HEK293 (cell line): ENCODE measurements around the gene XIRP2.
A peak's percentile ranks its signal among the peaks of the same experiment; 100 is the strongest.

ENCODE experiments used
- CTCF ChIA-PET: fragments of 350-600 bp; formaldehyde crosslinking; extraction: SDS; loops from one replicate; lab custom pipeline; 2021; ENCODE audit warnings: antibody characterized with exemption; lab: Yijun Ruan, JAX
- POLR2A ChIA-PET: fragments of 300-600 bp; formaldehyde crosslinking; extraction: SDS; loops from one replicate; lab custom pipeline; 2020; ENCODE audit warnings: antibody characterized with exemption, inconsistent platforms; lab: Yijun Ruan, JAX
- H3K27ac ChIP-seq: fragments of 200-500 bp; sonication (Bioruptor generic); 2 replicates; pipeline ENCODE4 v1.5.1; 2014; ENCODE audit warnings: low read depth, low read length, control low read depth, inconsistent platforms; ENCODE audit errors: extremely low read depth
- H3K36me3 ChIP-seq, 2 experiments: fragments of 200-500 bp in 1 of 2; sonication (Bioruptor generic) in 1 of 2; 1 replicate in 1 of 2; 2 replicates in 1 of 2; pipeline ENCODE4 v1.5.1; 2014 to 2017; ENCODE audit warnings: inconsistent platforms in 2 of 2, low read length in 2 of 2; ENCODE audit not compliant: control insufficient read depth in 2 of 2, insufficient read depth in 1 of 2
- H3K4me1 ChIP-seq: fragments of 200-500 bp; sonication (Bioruptor generic); 2 replicates; pipeline ENCODE4 v1.5.1; 2014; ENCODE audit warnings: mild to moderate bottlenecking, low read length, inconsistent platforms; ENCODE audit not compliant: control insufficient read depth, insufficient read depth
- H3K4me3 ChIP-seq: 2 replicates; pipeline ENCODE4 v1.5.1; 2011; ENCODE audit warnings: low read depth, mild to moderate bottlenecking, control low read depth, low read length, moderate library complexity
- H3K9me3 ChIP-seq: fragments of 200-500 bp; sonication (Bioruptor generic); 2 replicates; pipeline ENCODE4 v1.5.1; 2014; ENCODE audit warnings: low read depth, low read length, inconsistent platforms; ENCODE audit not compliant: control insufficient read depth, insufficient read depth
- AEBP2 ChIP-seq: fragments of 450-650 bp; formaldehyde crosslinking; IDR thresholded peaks from 2 replicates; pipeline ENCODE4 v1.5.1; 2016; ENCODE audit warnings: missing biosample characterization, missing genetic modification characterization, borderline replicate concordance
- GLI2 ChIP-seq: fragments of 450-650 bp; formaldehyde crosslinking; IDR thresholded peaks from 2 replicates; pipeline ENCODE4; 2017; ENCODE audit warnings: missing biosample characterization, missing genetic modification characterization, low read depth, borderline replicate concordance
- GLIS1 ChIP-seq: fragments of 450-650 bp; formaldehyde crosslinking; IDR thresholded peaks from 2 replicates; pipeline ENCODE4 v1.5.1; 2016; ENCODE audit warnings: missing biosample characterization, missing genetic modification characterization
- PRDM1 ChIP-seq: fragments of 450-650 bp; formaldehyde crosslinking; IDR thresholded peaks from 2 replicates; pipeline ENCODE4; 2016; ENCODE audit warnings: missing biosample characterization, missing genetic modification characterization
- PRDM2 ChIP-seq: fragments of 450-650 bp; formaldehyde crosslinking; IDR thresholded peaks from 2 replicates; pipeline ENCODE4 v1.5.1; 2016; ENCODE audit warnings: missing biosample characterization, missing genetic modification characterization, borderline replicate concordance
- SETDB1 ChIP-seq: IDR thresholded peaks from one replicate; pipeline ENCODE4 v1.6.1; 2017; ENCODE audit warnings: mild to moderate bottlenecking, low read length, moderate library complexity, mixed read lengths; ENCODE audit not compliant: insufficient read length
- ZFP69B ChIP-seq: fragments of 450-650 bp; formaldehyde crosslinking; IDR thresholded peaks from 2 replicates; pipeline ENCODE4 v1.5.1; 2016; ENCODE audit warnings: missing biosample characterization, missing genetic modification characterization
- ZNF157 ChIP-seq: fragments of 450-650 bp; formaldehyde crosslinking; IDR thresholded peaks from 2 replicates; pipeline ENCODE4 v1.5.1; 2016; ENCODE audit warnings: missing biosample characterization, missing genetic modification characterization
- ZNF174 ChIP-seq: fragments of 450-650 bp; formaldehyde crosslinking; IDR thresholded peaks from 2 replicates; pipeline ENCODE4 v1.5.0; 2017; ENCODE audit warnings: missing biosample characterization, mild to moderate bottlenecking, missing genetic modification characterization
- ZNF184 ChIP-seq: fragments of 450-650 bp; IDR thresholded peaks from 2 replicates; pipeline ENCODE4 v1.5.1; 2018; ENCODE audit warnings: missing biosample characterization, mild to moderate bottlenecking, missing genetic modification characterization
- ZNF350 ChIP-seq: fragments of 450-650 bp; formaldehyde crosslinking; IDR thresholded peaks from 2 replicates; pipeline ENCODE4 v1.5.0; 2017; ENCODE audit warnings: missing biosample characterization, mild to moderate bottlenecking, missing genetic modification characterization
- ZNF398 ChIP-seq: fragments of 450-650 bp; formaldehyde crosslinking; IDR thresholded peaks from 2 replicates; pipeline ENCODE4 v1.5.1; 2017; ENCODE audit warnings: missing biosample characterization, missing genetic modification characterization
- ZNF521 ChIP-seq: fragments of 450-650 bp; formaldehyde crosslinking; IDR thresholded peaks from 2 replicates; pipeline ENCODE4 v1.5.1; 2017; ENCODE audit warnings: missing biosample characterization, mild to moderate bottlenecking, missing genetic modification characterization
- ZNF571 ChIP-seq: fragments of 450-650 bp; formaldehyde crosslinking; IDR thresholded peaks from 2 replicates; pipeline ENCODE4 v1.5.0; 2017; ENCODE audit warnings: missing biosample characterization, missing genetic modification characterization
- ZNF658 ChIP-seq: fragments of 450-650 bp; formaldehyde crosslinking; IDR thresholded peaks from 2 replicates; pipeline ENCODE4; 2016; ENCODE audit warnings: missing biosample characterization, missing genetic modification characterization
- ZNF837 ChIP-seq: fragments of 450-650 bp; formaldehyde crosslinking; IDR thresholded peaks from 2 replicates; pipeline ENCODE4 v1.5.1; 2016; ENCODE audit warnings: missing biosample characterization, missing genetic modification characterization
- TF ChIP-seq, protein P1 (sequence below): fragments of 450-650 bp; formaldehyde crosslinking; IDR thresholded peaks from 2 replicates; pipeline ENCODE4 v1.5.1; 2016; ENCODE audit warnings: missing biosample characterization, missing genetic modification characterization
- TF ChIP-seq, protein P2 (sequence below): fragments of 450-650 bp; formaldehyde crosslinking; IDR thresholded peaks from 2 replicates; pipeline ENCODE4 v1.5.1; 2016; ENCODE audit warnings: missing biosample characterization, missing genetic modification characterization, low read depth

XIRP2 gene

DNA sequence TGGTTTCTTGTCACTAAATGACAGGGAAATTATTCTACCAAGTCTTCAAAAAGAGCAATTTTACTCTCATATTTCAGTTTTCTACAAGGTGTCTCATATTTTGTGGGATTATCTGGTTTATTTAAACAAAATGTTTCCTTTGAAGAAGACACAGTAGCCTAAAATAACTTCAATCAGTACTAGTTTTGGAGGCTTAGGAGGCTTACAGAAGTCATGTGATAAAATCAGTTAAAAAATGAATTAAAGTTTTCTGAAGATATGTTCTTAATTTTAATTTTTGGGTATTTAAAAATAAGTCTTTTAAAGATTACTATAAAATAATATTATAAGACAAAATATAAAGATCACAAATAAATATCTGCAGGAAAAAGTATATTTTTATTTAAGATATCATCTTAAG is 95.9 kb downstream of the XIRP2 start:
- no peak overlapping the region for H3K27ac ChIP-seq
- ChIA-PET POLR2A (no interaction called here), CTCF (no interaction called here)
- no peak overlapping the region for H3K4me3 ChIP-seq
- no peaks in the 10 kb centered on the region for H3K36me3 ChIP-seq
- H3K9me3 ChIP-seq = no peaks in the 10 kb centered on the region
- TF ChIP-seq ZNF398 (tag by site-specific recombination) (no peak), ZNF571 (tag by site-specific recombination) (no peak)
- TF ChIP-seq, protein P1, sequence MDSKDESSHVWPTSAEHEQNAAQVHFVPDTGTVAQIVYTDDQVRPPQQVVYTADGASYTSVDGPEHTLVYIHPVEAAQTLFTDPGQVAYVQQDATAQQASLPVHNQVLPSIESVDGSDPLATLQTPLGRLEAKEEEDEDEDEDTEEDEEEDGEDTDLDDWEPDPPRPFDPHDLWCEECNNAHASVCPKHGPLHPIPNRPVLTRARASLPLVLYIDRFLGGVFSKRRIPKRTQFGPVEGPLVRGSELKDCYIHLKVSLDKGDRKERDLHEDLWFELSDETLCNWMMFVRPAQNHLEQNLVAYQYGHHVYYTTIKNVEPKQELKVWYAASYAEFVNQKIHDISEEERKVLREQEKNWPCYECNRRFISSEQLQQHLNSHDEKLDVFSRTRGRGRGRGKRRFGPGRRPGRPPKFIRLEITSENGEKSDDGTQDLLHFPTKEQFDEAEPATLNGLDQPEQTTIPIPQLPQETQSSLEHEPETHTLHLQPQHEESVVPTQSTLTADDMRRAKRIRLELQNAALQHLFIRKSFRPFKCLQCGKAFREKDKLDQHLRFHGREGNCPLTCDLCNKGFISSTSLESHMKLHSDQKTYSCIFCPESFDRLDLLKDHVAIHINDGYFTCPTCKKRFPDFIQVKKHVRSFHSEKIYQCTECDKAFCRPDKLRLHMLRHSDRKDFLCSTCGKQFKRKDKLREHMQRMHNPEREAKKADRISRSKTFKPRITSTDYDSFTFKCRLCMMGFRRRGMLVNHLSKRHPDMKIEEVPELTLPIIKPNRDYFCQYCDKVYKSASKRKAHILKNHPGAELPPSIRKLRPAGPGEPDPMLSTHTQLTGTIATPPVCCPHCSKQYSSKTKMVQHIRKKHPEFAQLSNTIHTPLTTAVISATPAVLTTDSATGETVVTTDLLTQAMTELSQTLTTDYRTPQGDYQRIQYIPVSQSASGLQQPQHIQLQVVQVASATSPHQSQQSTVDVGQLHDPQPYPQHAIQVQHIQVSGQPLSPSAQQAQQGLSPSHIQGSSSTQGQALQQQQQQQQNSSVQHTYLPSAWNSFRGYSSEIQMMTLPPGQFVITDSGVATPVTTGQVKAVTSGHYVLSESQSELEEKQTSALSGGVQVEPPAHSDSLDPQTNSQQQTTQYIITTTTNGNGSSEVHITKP (tag by site-specific recombination) = no peak
- TF ChIP-seq, all 188 proteins: peak for 0
- no peaks in the 10 kb centered on the region for H3K4me1 ChIP-seq

GRCh38 chr2:166984797-166985196 is 96.5 kb downstream of the XIRP2 start:
- ChIA-PET POLR2A (no interaction called here), CTCF (no interaction called here)

DNA sequence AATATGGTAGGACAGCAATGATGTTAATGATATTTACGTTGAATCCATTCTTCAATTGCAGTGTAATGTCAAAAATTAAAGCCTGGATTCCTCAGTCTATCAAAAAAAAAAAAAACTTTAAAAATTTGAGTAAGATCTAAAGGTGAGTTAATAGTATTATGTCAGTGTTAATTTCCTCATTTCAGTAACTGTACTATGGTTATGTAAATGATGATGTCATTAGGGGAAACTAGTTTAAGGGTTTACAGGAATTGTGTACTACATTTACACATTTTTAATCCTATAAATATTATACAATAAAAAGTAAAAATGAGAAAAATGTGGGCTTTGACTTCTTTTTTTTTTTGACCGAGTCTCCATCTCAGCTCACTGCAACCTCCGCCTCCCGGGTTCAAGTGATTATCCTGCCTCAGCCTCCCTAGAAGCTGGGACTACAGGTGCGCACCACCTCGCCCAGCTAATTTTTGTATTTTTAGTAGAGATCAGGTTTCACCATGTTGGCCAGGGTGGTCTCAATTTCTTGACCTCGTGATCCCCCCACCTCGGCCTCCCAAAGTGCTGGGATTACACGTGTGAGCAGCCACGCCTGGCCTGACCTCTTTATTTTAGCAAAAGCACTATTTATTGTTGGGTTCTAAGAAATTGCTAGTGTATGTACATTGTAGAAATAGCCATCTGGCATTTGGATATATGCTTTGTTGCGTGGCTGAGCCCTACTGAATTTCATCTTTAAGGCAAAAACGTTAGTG is 106.5 kb downstream of the XIRP2 start:
- Histone ChIP-seq H3K9me3 (no peaks in the 10 kb centered on the region), H3K4me3 (no peak overlapping the region), H3K4me1 (no peaks in the 10 kb centered on the region), H3K27ac (no peak overlapping the region), H3K36me3 (no peaks in the 10 kb centered on the region)
- POLR2A ChIA-PET = no interaction called here
- CTCF ChIA-PET = no interaction called here
- TF ChIP-seq GLI2 (no peak), AEBP2 (tag by site-specific recombination) (no peak), ZNF350 (tag by site-specific recombination) (no peak), PRDM2 (tag by site-specific recombination) (no peak), SETDB1 (no peak)
- TF ChIP-seq, protein P2, sequence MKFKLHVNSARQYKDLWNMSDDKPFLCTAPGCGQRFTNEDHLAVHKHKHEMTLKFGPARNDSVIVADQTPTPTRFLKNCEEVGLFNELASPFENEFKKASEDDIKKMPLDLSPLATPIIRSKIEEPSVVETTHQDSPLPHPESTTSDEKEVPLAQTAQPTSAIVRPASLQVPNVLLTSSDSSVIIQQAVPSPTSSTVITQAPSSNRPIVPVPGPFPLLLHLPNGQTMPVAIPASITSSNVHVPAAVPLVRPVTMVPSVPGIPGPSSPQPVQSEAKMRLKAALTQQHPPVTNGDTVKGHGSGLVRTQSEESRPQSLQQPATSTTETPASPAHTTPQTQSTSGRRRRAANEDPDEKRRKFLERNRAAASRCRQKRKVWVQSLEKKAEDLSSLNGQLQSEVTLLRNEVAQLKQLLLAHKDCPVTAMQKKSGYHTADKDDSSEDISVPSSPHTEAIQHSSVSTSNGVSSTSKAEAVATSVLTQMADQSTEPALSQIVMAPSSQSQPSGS (tag by site-specific recombination) = 0 out of 2 replicates have a peak, but pooled peaks have one; percentile 48

More at GRCh38 chr2:166984797-166985196, 96.5 kb downstream of the XIRP2 start:
- H3K9me3 ChIP-seq = no peaks in the 10 kb centered on the region
- H3K36me3 ChIP-seq = no peaks in the 10 kb centered on the region
- no peaks in the 10 kb centered on the region for H3K4me1 ChIP-seq
- no peak overlapping the region for H3K27ac ChIP-seq
- no peak overlapping the region for H3K4me3 ChIP-seq
- TF ChIP-seq ZNF521 (tag by site-specific recombination) = no peak
- no peak for TF ChIP-seq ZNF837 (tag by site-specific recombination)
- no peak for TF ChIP-seq GLIS1
- TF ChIP-seq ZNF174 (tag by site-specific recombination) = no peak
- TF ChIP-seq ZNF658 (tag by site-specific recombination) = no peak
- no peak for TF ChIP-seq ZNF184
- no peak for TF ChIP-seq PRDM1
- no peak for TF ChIP-seq ZNF157 (tag by site-specific recombination)
- no peak for TF ChIP-seq ZFP69B (tag by site-specific recombination)
- TF ChIP-seq GLI2 = no peak
- TF ChIP-seq, all 188 proteins: peak for 0
